NCI-H460 (cell line): ENCODE data around the gene HMGCL. TPM values are rescaled to one million over a fixed set of nuclear protein-coding genes. Genes with fewer than 3 reads are reported as not detected.
"Not testable (repeated sequence)": the region's sequence is repeated elsewhere in the genome, so short reads cannot be mapped to it uniquely, and the experiment has no call there.

Experiments
- DNase-seq: peaks from one replicate; pipeline ENCODE4 v3.0.0-alpha.2; 2016; ENCODE audit warnings: low read depth; ENCODE audit errors: extremely low read depth
- total RNA-seq: library from RNA; depleted of rRNA; stranded (reverse); fragments of >200 nt; shearing (Covaris generic); gene quantifications from 2 replicates; pipeline ENCODE4 v1.2.3, GENCODE V29; 2014

Gene HMGCL
- total RNA-seq, 1 experiment from 2014 or later = 30.0 TPM

GRCh38 chr1:23799570-23800399 lies 25.4 kb downstream of the HMGCL start:
- no peak for DNase-seq

DNA sequence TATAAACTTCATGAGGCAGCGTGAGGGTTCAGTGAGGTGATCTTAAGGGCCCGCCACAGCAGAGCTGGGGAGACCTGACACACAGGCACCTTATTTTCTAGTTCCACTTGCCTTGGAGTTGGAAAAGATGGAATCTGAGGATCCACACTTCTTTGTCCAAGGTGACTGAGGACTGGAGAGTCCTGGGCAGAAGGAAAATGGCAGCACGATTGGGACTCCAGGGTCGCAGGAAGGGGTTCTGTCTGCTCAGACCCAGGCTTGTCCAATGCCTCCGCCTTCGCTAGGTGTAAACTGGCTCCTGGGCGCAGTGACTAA lies 26.0 kb downstream of the HMGCL start:
- DNase-seq = no peak

GRCh38 chr1:23798662-23799142 lies 26.5 kb downstream of the HMGCL start:
- no peak for DNase-seq

GRCh38 chr1:23797478-23798448 lies 27.5 kb downstream of the HMGCL start:
- no peak for DNase-seq

GRCh38 chr1:23796466-23797271 lies 28.6 kb downstream of the HMGCL start:
- DNase-seq = no peak

DNA sequence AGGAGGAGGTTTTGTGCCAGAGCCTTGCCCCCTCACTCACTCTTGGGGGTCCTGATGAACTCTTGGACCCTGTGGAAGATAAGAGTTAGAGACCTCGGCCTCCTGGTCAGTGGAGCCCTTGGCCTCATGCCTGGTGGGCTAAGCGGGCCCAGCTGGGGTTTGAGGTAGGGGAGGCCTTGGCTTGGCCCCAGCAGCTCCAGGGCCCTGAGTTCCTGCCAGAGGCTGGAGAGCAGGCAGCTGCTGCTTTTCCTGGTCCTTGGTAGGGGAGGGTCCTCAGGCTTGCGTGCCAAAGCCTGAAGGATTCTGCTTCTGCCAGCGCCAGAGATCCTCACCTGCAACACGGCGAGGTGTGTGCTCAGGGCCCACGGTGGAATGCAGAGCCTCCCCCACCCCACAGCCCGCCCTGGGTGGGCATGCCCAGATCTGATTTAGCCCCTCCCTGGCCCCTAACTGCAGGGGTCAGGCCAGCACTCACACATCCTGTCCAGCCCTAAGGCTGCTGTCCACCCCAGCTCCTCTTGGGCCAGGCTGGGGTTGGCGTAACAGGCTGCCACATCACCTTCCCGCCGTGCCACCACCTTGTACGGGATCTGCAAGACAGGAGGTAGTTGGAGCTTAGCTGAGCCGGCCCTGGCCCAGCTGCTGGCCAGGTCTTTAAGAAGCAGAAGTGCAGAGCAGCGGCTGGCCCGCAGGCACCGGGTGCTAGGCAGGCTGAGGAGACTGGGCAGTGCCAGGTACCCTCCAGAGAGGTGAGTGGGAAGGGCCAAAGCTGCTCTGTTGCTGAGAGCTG lies 29.4 kb downstream of the HMGCL start:
- no peak for DNase-seq

- not testable (repeated sequence) for DNase-seq
Observed at GRCh38 chr1:23794732-23795182, 30.5 kb downstream of the HMGCL start.

- DNase-seq = no peak
Observed at GRCh38 chr1:23793861-23794731, 31.1 kb downstream of the HMGCL start.

GRCh38 chr1:23793018-23793781 lies 32.0 kb downstream of the HMGCL start:
- DNase-seq = no peak

DNA sequence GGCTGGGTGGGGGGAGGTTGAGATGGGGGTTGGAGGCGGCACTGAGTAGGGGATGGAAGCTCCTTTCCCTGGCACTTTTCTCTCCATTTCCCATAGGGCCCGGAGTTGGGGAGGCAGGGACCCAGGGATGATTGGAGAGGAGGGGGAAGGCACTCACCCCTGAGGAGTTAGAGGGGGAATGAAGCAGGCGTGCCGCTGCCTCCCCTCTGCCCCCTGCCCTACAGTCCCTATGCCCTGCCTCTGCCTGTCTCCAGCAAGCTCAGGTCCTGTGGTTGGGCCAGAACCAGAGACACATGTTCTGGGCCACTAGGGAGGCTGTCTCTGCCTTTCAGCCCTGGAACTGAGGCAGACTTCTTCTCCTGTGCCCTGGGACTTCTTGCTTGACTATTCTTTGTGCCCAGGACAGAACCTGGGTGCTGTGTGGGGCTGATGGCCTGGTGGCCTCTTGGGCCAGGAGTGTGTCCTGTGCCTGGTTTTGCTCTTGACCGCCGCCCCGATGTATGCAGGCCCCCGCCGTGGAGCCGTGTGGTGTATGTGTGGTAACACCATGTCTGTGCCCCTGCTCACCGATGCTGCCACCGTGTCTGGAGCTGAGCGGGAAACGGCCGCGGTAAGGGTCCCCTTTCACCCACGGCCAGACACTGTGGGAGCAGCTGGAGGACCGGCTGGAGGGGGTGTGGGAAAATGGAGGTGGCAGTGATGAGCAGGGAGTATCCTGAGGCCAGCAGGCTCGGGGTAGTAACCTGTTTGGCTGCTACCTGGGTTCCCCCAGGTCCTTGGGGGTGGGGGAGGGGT lies 32.9 kb downstream of the HMGCL start:
- DNase-seq = no peak

GRCh38 chr1:23791516-23792047 lies 33.6 kb downstream of the HMGCL start:
- DNase-seq = no peak

DNA sequence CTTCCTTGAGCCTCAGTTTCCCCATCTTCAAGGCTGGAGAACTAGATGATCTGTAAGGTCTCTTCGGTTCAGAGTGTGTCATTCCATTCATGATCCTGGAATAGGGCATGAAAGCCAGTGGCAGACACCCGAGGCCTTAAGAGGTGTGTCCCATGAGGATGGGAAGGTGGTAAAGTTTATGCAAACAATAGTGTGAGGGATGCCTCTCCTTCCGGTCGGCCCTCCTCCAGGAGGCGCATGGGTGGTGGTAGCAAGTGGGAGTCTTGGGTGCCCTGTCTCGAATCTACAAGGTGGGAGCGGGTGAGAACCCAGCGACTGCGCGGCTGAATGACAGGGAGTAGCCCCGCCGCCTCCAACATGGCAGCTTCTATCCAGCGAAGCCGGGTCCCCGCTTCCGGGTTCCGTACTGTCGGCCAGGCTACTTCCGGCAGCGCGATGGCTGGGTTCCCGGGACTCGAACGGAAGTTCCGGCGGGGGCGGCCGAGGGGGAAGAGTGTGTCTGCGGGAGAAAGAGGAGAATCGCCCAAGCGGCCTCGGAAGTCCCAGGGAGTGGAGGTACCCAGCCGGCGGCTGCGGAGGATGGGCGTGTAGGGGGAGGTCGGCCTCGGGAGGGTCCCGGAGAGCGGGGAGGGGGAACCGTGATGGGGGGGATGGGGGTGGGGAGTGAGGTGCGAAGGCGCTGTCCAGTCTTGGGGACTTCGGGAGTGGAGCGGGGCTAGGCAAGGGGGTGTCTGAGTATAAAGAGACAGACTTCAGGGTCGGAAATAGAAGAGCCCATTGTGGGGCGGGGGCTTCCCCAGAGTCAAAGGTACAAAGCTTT lies 34.3 kb downstream of the HMGCL start, which contains the start of gene LYPLA2:
Gene LYPLA2 (plus strand): TSS at position 450 of the 820 bp plus-strand sequence. CDS start 1,538 bp downstream, outside the sequence.
- DNase-seq = peak; percentile 75

DNA sequence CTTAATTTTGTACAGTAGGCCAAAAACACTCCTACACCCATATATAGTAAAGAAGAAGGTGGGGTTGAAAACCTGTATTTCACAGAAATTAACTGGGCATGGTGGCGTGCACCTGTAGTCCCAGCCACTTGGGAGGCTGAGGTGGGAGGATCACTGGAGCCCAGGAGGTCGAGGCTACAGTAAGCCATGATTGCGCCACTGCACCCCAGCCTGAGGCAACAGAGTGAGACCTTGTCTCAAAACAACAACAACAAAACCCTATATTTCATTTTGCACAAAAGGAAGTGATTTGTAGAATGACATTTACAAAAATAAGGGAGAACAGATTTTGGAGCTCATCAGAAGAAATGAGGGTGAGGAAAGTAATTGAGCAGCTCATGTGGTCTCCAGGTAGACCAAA lies 36.5 kb downstream of the HMGCL start:
- DNase-seq = no peak

DNA sequence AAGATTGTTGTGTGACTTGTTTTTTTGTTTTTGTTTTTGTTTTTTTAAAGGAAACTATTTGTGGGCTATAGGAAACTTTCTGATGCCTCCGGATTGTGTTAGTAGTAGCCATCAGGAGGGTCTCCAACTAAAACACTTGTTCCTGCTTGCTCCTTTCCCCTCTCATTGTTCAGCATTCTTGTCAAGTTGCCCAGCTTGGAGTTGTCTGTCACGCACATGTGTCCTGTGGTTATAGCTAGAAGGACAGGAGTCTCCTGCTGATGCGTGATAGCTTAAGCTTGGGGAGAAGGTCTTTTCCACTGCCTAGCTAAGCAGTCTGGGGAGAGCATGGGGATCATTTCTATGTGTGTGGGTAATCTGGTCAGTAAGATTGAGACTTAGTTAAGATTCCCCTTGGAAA lies 37.5 kb downstream of the HMGCL start:
- no peak for DNase-seq

DNA sequence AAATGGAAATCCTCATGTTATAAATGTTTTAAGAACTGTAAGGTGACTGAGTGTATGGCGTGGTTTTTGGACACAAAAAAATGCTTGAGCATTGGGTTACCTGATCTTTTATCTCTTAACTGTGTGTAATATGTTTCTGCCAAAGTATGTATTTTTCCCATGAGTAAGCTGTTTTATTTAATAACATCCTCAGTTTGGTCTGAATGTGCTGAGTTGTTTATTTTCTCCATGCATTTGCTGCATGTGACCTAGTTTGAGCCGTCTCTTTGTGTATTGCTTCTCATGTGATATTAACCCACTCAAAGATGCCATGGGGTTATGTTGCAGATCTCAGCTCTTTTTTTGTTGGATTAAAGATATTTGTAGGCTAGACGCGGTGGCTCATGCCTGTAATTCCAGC lies 40.4 kb downstream of the HMGCL start:
- DNase-seq = no peak

- DNase-seq = not testable (repeated sequence)
Observed at GRCh38 chr1:23783141-23783540, 42.1 kb downstream of the HMGCL start.
